H9 (cell line): Measurements from ENCODE around the gene TSPAN17. TPM values are rescaled to one million over a fixed set of nuclear protein-coding genes. Genes with fewer than 3 reads are reported as not detected.

Experiments
- DNase-seq: peaks from one replicate; pipeline ENCODE4 v3.0.0-alpha.2; 2017
- H2AFZ ChIP-seq: one replicate; pipeline ENCODE4 v1.6.1; 2013; ENCODE audit warnings: mild to moderate bottlenecking, low read length, control low read depth, moderate library complexity
- H2AK5ac ChIP-seq: 2 replicates; pipeline ENCODE4 v1.6.1; 2013; ENCODE audit warnings: low read length, control low read depth, mixed read lengths; ENCODE audit not compliant: insufficient read length
- H2BK120ac ChIP-seq: one replicate; pipeline ENCODE4 v1.6.1; 2013; ENCODE audit warnings: low read depth, mild to moderate bottlenecking, low read length, control low read depth, inconsistent platforms; ENCODE audit not compliant: poor library complexity, severe bottlenecking
- H2BK12ac ChIP-seq: 2 replicates; pipeline ENCODE4 v1.6.1; 2013; ENCODE audit warnings: low read length, control low read depth, mixed read lengths, low read depth; ENCODE audit not compliant: insufficient read length
- H2BK15ac ChIP-seq: 2 replicates; pipeline ENCODE4 v1.6.1; 2013; ENCODE audit warnings: low read depth, low read length, control low read depth
- H2BK20ac ChIP-seq: one replicate; pipeline ENCODE4 v1.6.1; 2013; ENCODE audit warnings: low read depth, mild to moderate bottlenecking, low read length, control low read depth, inconsistent platforms; ENCODE audit not compliant: poor library complexity, severe bottlenecking
- H2BK5ac ChIP-seq: 2 replicates; pipeline ENCODE4 v1.6.1; 2013; ENCODE audit warnings: low read length, control low read depth, mixed read lengths; ENCODE audit not compliant: insufficient read length
- H3K14ac ChIP-seq: 2 replicates; pipeline ENCODE4 v1.6.1; 2013; ENCODE audit warnings: low read length, control low read depth; ENCODE audit not compliant: insufficient read depth
- H3K18ac ChIP-seq: 2 replicates; pipeline ENCODE4 v1.6.1; 2013; ENCODE audit warnings: low read depth, mild to moderate bottlenecking, mixed read lengths, low read length, control low read depth; ENCODE audit not compliant: insufficient read length
- H3K23ac ChIP-seq: 2 replicates; pipeline ENCODE4 v1.6.1; 2013; ENCODE audit warnings: low read length, control low read depth, mixed read lengths, low read depth; ENCODE audit not compliant: insufficient read length
- H3K23me2 ChIP-seq: 2 replicates; pipeline ENCODE4 v1.6.1; 2013; ENCODE audit warnings: low read depth, mild to moderate bottlenecking, mixed read lengths, low read length, control low read depth; ENCODE audit not compliant: insufficient read length, poor library complexity, severe bottlenecking
- H3K27ac ChIP-seq: 2 replicates; pipeline ENCODE4 v1.5.1; 2013; ENCODE audit warnings: low read length, control low read depth, mixed read lengths, low read depth; ENCODE audit not compliant: insufficient read length
- H3K27me3 ChIP-seq: 2 replicates; pipeline ENCODE4 v1.6.1; 2013; ENCODE audit warnings: low read length, control low read depth, inconsistent platforms; ENCODE audit not compliant: insufficient read depth
- H3K4ac ChIP-seq: 2 replicates; pipeline ENCODE4 v1.6.1; 2013; ENCODE audit warnings: low read depth, mild to moderate bottlenecking, control low read depth, inconsistent platforms, low read length, moderate library complexity
- H3K4me1 ChIP-seq: 2 replicates; pipeline ENCODE4 v1.6.1; 2013; ENCODE audit warnings: low read length, control low read depth, inconsistent platforms; ENCODE audit not compliant: insufficient read depth
- H3K4me2 ChIP-seq: 2 replicates; pipeline ENCODE4 v1.6.1; 2013; ENCODE audit warnings: low read length, control low read depth, mixed read lengths; ENCODE audit not compliant: insufficient read length, insufficient read depth
- H3K56ac ChIP-seq: 2 replicates; pipeline ENCODE4 v1.6.1; 2013; ENCODE audit warnings: low read depth, mild to moderate bottlenecking, mixed read lengths, low read length, control low read depth; ENCODE audit not compliant: insufficient read length
- H3K79me1 ChIP-seq: 2 replicates; pipeline ENCODE4 v1.6.1; 2013; ENCODE audit warnings: low read depth, mild to moderate bottlenecking, moderate library complexity, low read length, control low read depth, inconsistent platforms; ENCODE audit not compliant: insufficient read depth, poor library complexity, severe bottlenecking
- H3K79me2 ChIP-seq: 2 replicates; pipeline ENCODE4 v1.6.1; 2013; ENCODE audit warnings: low read length, control low read depth, inconsistent platforms; ENCODE audit not compliant: insufficient read depth
- H3K9ac ChIP-seq: 2 replicates; pipeline ENCODE4 v1.6.1; 2013; ENCODE audit warnings: low read length, control low read depth, mixed read lengths; ENCODE audit not compliant: insufficient read length; ENCODE audit errors: extremely low read depth
- H3K9me3 ChIP-seq: one replicate; pipeline ENCODE4 v1.6.1; 2013; ENCODE audit warnings: low read depth, low read length, inconsistent platforms; ENCODE audit not compliant: control insufficient read depth
- H3T11ph ChIP-seq: one replicate; pipeline ENCODE4 v1.6.1; 2013; ENCODE audit warnings: mild to moderate bottlenecking, low read length, control low read depth, inconsistent platforms
- H4K20me1 ChIP-seq: one replicate; pipeline ENCODE4 v1.6.1; 2013; ENCODE audit not compliant: control insufficient read depth, insufficient read length, insufficient read depth
- H4K5ac ChIP-seq: 2 replicates; pipeline ENCODE4 v1.6.1; 2013; ENCODE audit warnings: low read depth, mild to moderate bottlenecking, mixed read lengths, low read length, control low read depth; ENCODE audit not compliant: insufficient read length
- H4K8ac ChIP-seq: replicated peaks from 2 replicates; pipeline ENCODE4 v1.6.1; 2013; ENCODE audit warnings: low read length, control low read depth, mixed read lengths, low read depth; ENCODE audit not compliant: insufficient read length
- H4K91ac ChIP-seq: 2 replicates; pipeline ENCODE4 v1.6.1; 2013; ENCODE audit warnings: low read depth, mild to moderate bottlenecking, moderate library complexity, mixed read lengths, low read length, control low read depth; ENCODE audit not compliant: insufficient read length
- H3K27ac Mint-ChIP-seq, 3 experiments: 2 replicates in 2 of 3; 3 replicates in 1 of 3; pipeline ENCODE4 v1.8.0; 2020 to 2021; ENCODE audit warnings: mixed read lengths in 3 of 3, mild to moderate bottlenecking in 1 of 3, moderate library complexity in 1 of 3
- H3K27me3 Mint-ChIP-seq: 2 replicates; pipeline ENCODE4 v1.8.0; 2021; ENCODE audit warnings: low read depth, mild to moderate bottlenecking, moderate library complexity, mixed read lengths
- H3K36me3 Mint-ChIP-seq, 3 experiments: 2 replicates in 2 of 3; 3 replicates in 1 of 3; pipeline ENCODE4 v1.8.0; 2020 to 2021; ENCODE audit warnings: low read depth in 3 of 3, mixed read lengths in 3 of 3; ENCODE audit not compliant: insufficient read depth in 1 of 3
- H3K4me1 Mint-ChIP-seq, 2 experiments: 2 replicates each; pipeline ENCODE4 v1.8.0; 2020; ENCODE audit warnings: mixed read lengths in 2 of 2
- H3K4me3 Mint-ChIP-seq, 2 experiments: 2 replicates in 1 of 2; 3 replicates in 1 of 2; pipeline ENCODE4 v1.8.0; 2020 to 2021; ENCODE audit warnings: mild to moderate bottlenecking in 2 of 2, mixed read lengths in 2 of 2, moderate library complexity in 1 of 2
- H3K9me3 Mint-ChIP-seq, 2 experiments: 2 replicates in 1 of 2; 3 replicates in 1 of 2; pipeline ENCODE4 v1.8.0; 2020; ENCODE audit warnings: mild to moderate bottlenecking in 2 of 2, mixed read lengths in 2 of 2, moderate library complexity in 1 of 2
- CTCF ChIP-seq: fragments of 200-600 bp; sonication (generic); conservative IDR thresholded peaks from 3 replicates; pipeline ENCODE4 v1.8.0; 2021; ENCODE audit warnings: antibody characterized with exemption, mild to moderate bottlenecking
- WGBS: extraction: QIAGEN DNeasy Blood & Tissue Kit; methylation state at CpG from one replicate; pipeline ENCODE4 v1.1.7; 2013; ENCODE audit warnings: missing lambda C conversion rate, low lambda C conversion rate, mixed read lengths; ENCODE audit not compliant: insufficient read length; ENCODE audit errors: extremely low coverage; 5-methylcytosine and 5-hydroxymethylcytosine counted together
- total RNA-seq: library from RNA; stranded (reverse); gene quantifications from 2 replicates; pipeline ENCODE4 v1.2.1, GENCODE V29; 2021

TSPAN17 gene
- total RNA-seq, 1 experiment from 2014 or later = 46.8 TPM

- Histone ChIP-seq H2BK15ac (no peak within 1 kb of the TSS), H3K27me3 (peaks cover 6% of the 10 kb centered on the region; the same call in 1 of the 2 replicates), H3K4me1 (no peaks in the 10 kb centered on the region), H3K18ac (no peak within 1 kb of the TSS), H2BK12ac (no peak within 1 kb of the TSS), H3K79me2 (no peaks in the 10 kb centered on the region), H3K23ac (no peak within 1 kb of the TSS), H3T11ph (no peak within 1 kb of the TSS), H3K9ac (no peak within 1 kb of the TSS), H2AFZ (no peak within 1 kb of the TSS), H2BK20ac (no peak within 1 kb of the TSS), H3K56ac (no peak within 1 kb of the TSS), H3K79me1 (no peaks in the 10 kb centered on the region), H4K8ac (no peak within 1 kb of the TSS), H3K23me2 (peaks cover 8% of the 10 kb centered on the region), H2BK120ac (no peak within 1 kb of the TSS), H3K27ac (no peak within 1 kb of the TSS), H2AK5ac (no peak within 1 kb of the TSS), H3K4ac (no peak within 1 kb of the TSS), H4K91ac (no peak within 1 kb of the TSS), H3K4me2 (peak within 1 kb of the TSS; percentile 93), H3K14ac (no peak within 1 kb of the TSS), H2BK5ac (no peak within 1 kb of the TSS), H3K9me3 (no peaks in the 10 kb centered on the region), H4K20me1 (no peaks in the 10 kb centered on the region), H4K5ac (no peak within 1 kb of the TSS)
- peaks cover 0 to 3% (median 0%) of the 10 kb centered on the region in 3 experiments; a peak in 3 of 7 replicates for H3K36me3 Mint-ChIP-seq
- peak within 1 kb of the TSS; percentile 59 to 86 for H3K4me3 Mint-ChIP-seq
- DNase-seq = peak; percentile 71
- H3K9me3 Mint-ChIP-seq = peaks cover 0 to 3% of the 10 kb centered on the region in 2 experiments; a peak in 2 of 5 replicates
- peaks cover 24 to 44% of the 10 kb centered on the region in 2 experiments for H3K4me1 Mint-ChIP-seq
- peaks cover 84% of the 10 kb centered on the region for H3K27me3 Mint-ChIP-seq
- TF ChIP-seq CTCF = no peak
- 0 out of 7 replicates have a peak within 1 kb of the TSS, but pooled peaks of 1 of the 3 experiments have one; percentile 2 for H3K27ac Mint-ChIP-seq
- no CpG with 5 or more reads among the region's 94 CpGs for WGBS
These were observed 17.2 kb upstream of the TSPAN17 start, which contains the start of the genes EIF4E1B and SNCB for GRCh38 chr5:176629853-176630680. EIF4E1B (plus strand) TSS chr5:176630675; CDS start chr5:176642788, 12,113 bp downstream. SNCB (minus strand) TSS chr5:176630534; CDS start chr5:176629654, 880 bp downstream.
